Measurements from ENCODE around the gene UNC93B1.
"Not testable (repeated sequence)": the region's sequence is repeated elsewhere in the genome, so short reads cannot be mapped to it uniquely, and the experiment has no call there.

The UNC93B1 gene

DNA sequence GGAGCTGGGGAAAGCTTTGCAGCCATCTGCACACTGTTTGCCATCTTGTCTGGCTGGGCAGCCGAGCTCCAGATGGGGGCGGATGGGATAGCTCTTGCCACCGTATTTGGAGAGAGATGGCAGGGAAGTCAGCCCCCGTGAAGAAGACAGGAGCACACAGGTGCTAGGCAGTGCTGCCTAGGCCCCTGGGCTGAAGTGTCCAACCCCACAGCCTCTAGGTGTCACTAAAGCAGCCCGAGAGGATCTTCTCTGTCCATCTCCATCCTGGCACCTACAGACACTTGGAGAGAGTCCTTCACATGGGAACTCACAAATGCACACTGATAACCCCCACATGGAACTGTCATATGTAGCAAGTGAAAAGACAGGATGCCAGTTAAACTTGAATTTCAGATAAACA lies 60.5 kb downstream of the UNC93B1 start:
- DNase-seq (ENCODE audit: low read depth in 1 of 2, low spot score in 1 of 2) = not testable (repeated sequence)

Measured in stimulated activated CD4-positive, alpha-beta T cell treated with anti-CD3 and anti-CD28 coated beads, Interleukin-15, amount 100 ng/mL, for 1 hour (primary cell).